HepG2 (cell line): Measurements from ENCODE around the gene SP9. TPM values are rescaled to one million over a fixed set of nuclear protein-coding genes. Genes with fewer than 3 reads are reported as not detected.

Experiments
- AGO1 ChIP-seq: fragments of 200-400 bp; formaldehyde crosslinking; IDR thresholded peaks from 2 replicates; pipeline ENCODE4 v1.6.1; 2017; ENCODE audit warnings: mild to moderate bottlenecking, low read depth, low read length, moderate library complexity; ENCODE audit not compliant: poor library complexity, severe bottlenecking
- DMAP1 ChIP-seq: IDR thresholded peaks from 2 replicates; pipeline ENCODE4 v1.6.1; 2016
- FOXC1 ChIP-seq: sonication (generic); formaldehyde crosslinking; IDR thresholded peaks from 2 replicates; pipeline ENCODE4 v1.8.0; 2022; ENCODE audit warnings: mild to moderate bottlenecking, missing genetic modification reagents, borderline replicate concordance
- HNF1A ChIP-seq, 2 experiments: sonication (generic) in 1 of 2; formaldehyde crosslinking in 1 of 2; IDR thresholded peaks; 2 replicates each; pipeline versions ENCODE4 v1.4.0 to v1.6.1; 2016 to 2020; ENCODE audit warnings: borderline replicate concordance in 1 of 2, low read depth in 1 of 2, mild to moderate bottlenecking in 1 of 2, missing genetic modification reagents in 1 of 2
- MTF1 ChIP-seq: sonication (generic); formaldehyde crosslinking; IDR thresholded peaks from 2 replicates; pipeline ENCODE4 v1.5.0; 2020; ENCODE audit warnings: missing genetic modification reagents
- NFIB ChIP-seq: sonication (generic); formaldehyde crosslinking; IDR thresholded peaks from 2 replicates; pipeline ENCODE4 v1.9.0; 2021; ENCODE audit warnings: missing genetic modification reagents, mild to moderate bottlenecking, borderline replicate concordance
- POLR2A ChIP-seq, 2 experiments: IDR thresholded peaks; 2 replicates each; pipeline ENCODE4 v1.6.1; 2011; ENCODE audit warnings: low read depth in 2 of 2, low read length in 2 of 2, mild to moderate bottlenecking in 1 of 2, moderate library complexity in 1 of 2; ENCODE audit not compliant: insufficient read depth in 1 of 2
- POLR2AphosphoS5 ChIP-seq: IDR thresholded peaks from 2 replicates; pipeline ENCODE4 v1.6.1; 2012; ENCODE audit warnings: low read depth, low read length
- PPARG ChIP-seq: conservative IDR thresholded peaks from 2 replicates; pipeline ENCODE4 v1.6.1; 2016; ENCODE audit warnings: missing biosample characterization, missing genetic modification reagents
- RARA ChIP-seq: IDR thresholded peaks from 2 replicates; pipeline ENCODE4 v1.6.1; 2016; ENCODE audit warnings: missing genetic modification reagents, missing compliant biosample characterization
- SOX13 ChIP-seq, 3 experiments: fragments of 450-650 bp in 1 of 3; sonication (generic) in 1 of 3; formaldehyde crosslinking in 1 of 3; IDR thresholded peaks in 2 of 3; conservative IDR thresholded peaks in 1 of 3; 2 replicates each; pipeline versions ENCODE4 v1.5.0 to v1.6.1; 2016 to 2020; ENCODE audit warnings: antibody characterized with exemption in 1 of 3, mild to moderate bottlenecking in 1 of 3, missing compliant biosample characterization in 1 of 3, missing genetic modification reagents in 1 of 3, moderate library complexity in 1 of 3
- ZBTB43 ChIP-seq: sonication (generic); formaldehyde crosslinking; conservative IDR thresholded peaks from 2 replicates; pipeline ENCODE4 v1.4.0; 2020; ENCODE audit warnings: missing genetic modification reagents
- ZBTB7A ChIP-seq: sonication (generic); formaldehyde crosslinking; IDR thresholded peaks from 2 replicates; pipeline ENCODE4 v1.8.0; 2022; ENCODE audit warnings: mild to moderate bottlenecking, missing genetic modification reagents
- ZEB1 ChIP-seq: IDR thresholded peaks from 2 replicates; pipeline ENCODE4 v1.6.1; 2012; ENCODE audit warnings: mild to moderate bottlenecking, low read depth, inconsistent platforms; ENCODE audit not compliant: insufficient replicate concordance
- ZFP62 ChIP-seq: sonication (generic); formaldehyde crosslinking; IDR thresholded peaks from 2 replicates; pipeline ENCODE4 v1.4.0; 2020; ENCODE audit warnings: missing genetic modification reagents
- ZNF333 ChIP-seq: sonication (generic); formaldehyde crosslinking; IDR thresholded peaks from 2 replicates; pipeline ENCODE4 v1.4.0; 2020; ENCODE audit warnings: mild to moderate bottlenecking, missing genetic modification reagents, borderline replicate concordance
- ZNF737 ChIP-seq: sonication (generic); formaldehyde crosslinking; IDR thresholded peaks from 2 replicates; pipeline ENCODE4 v1.5.0; 2020; ENCODE audit warnings: missing genetic modification reagents, mild to moderate bottlenecking, borderline replicate concordance
- ZNF740 ChIP-seq: sonication (generic); formaldehyde crosslinking; IDR thresholded peaks from 2 replicates; pipeline ENCODE4 v1.4.0; 2020; ENCODE audit warnings: missing genetic modification reagents
- ZSCAN21 ChIP-seq: sonication (generic); formaldehyde crosslinking; IDR thresholded peaks from 2 replicates; pipeline ENCODE4 v1.8.0; 2022; ENCODE audit warnings: mild to moderate bottlenecking, missing genetic modification reagents, moderate library complexity, borderline replicate concordance
- polyA plus RNA-seq, 8 experiments: library from polyadenylated mRNA; depleted of rRNA in 3 of 8; stranded (reverse) in 7 of 8; unstranded in 1 of 8; fragments of >200 nt; fragmentation: Illumina TruSeq in 4 of 8; extraction: Trizol in 4 of 8; gene quantifications; 2 replicates each; pipeline versions ENCODE4 v1.2.1 to v1.2.3, GENCODE V29; 2011 to 2016; ENCODE audit warnings: low read depth in 4 of 8, missing spikeins in 1 of 8, mixed read lengths in 1 of 8; ENCODE audit not compliant: insufficient read depth in 1 of 8
- total RNA-seq, 5 experiments: library from RNA; depleted of rRNA; stranded (reverse); fragments of >200 nt; fragmentation: Illumina TruSeq; extraction: Trizol; gene quantifications; 2 replicates each; pipeline ENCODE4 v1.2.3, GENCODE V29; 2016; ENCODE audit warnings: low read depth in 1 of 5
- TF ChIP-seq, protein P1 (sequence below): sonication (generic); formaldehyde crosslinking; IDR thresholded peaks from 2 replicates; pipeline ENCODE4 v1.5.0; 2020; ENCODE audit warnings: missing genetic modification reagents

SP9 gene
- total and polyA plus RNA-seq, 2 of the 13 experiments (the other 11 are each of a cell fraction or from before 2014, with no cell fraction given) = not detected

GRCh38 chr2:174336501-174337336, 2.0 kb downstream of the SP9 start (continued):
- TF ChIP-seq ZEB1 = no peak
- no peak for TF ChIP-seq NFIB (CRISPR knock-in tag)
- TF ChIP-seq RARA (CRISPR knock-in tag) = no peak
- TF ChIP-seq ZNF333 (CRISPR knock-in tag) = peak; percentile 67; the same call in 1 of the 2 replicates
- 0 out of 2 replicates have a peak, but pooled peaks have one; percentile 49 for TF ChIP-seq ZBTB43 (CRISPR knock-in tag)
- TF ChIP-seq MTF1 (CRISPR knock-in tag) = 0 out of 2 replicates have a peak, but pooled peaks have one; percentile 38
- TF ChIP-seq FOXC1 = peak; percentile 90; the same call in 1 of the 2 replicates
- no peak for TF ChIP-seq ZNF737 (CRISPR knock-in tag)
- no peak for TF ChIP-seq ZFP62 (CRISPR knock-in tag)
- no peak for TF ChIP-seq ZNF740 (CRISPR knock-in tag)
- no peak for TF ChIP-seq SOX13 (IDR thresholded peaks at IDR 0.05)
- peak in 1 of 2 experiments; percentile 6; a peak in 1 of 4 replicates for TF ChIP-seq SOX13 (CRISPR knock-in tag; conservative IDR thresholded peaks at IDR 0.05 in 1 of 2, IDR thresholded peaks at IDR 0.05 in 1 of 2)
- TF ChIP-seq POLR2A (IDR thresholded peaks at IDR 0.05; ENCODE audit: insufficient read depth in 1 of 2, low read depth in 2 of 2, low read length in 2 of 2) = no peak
- TF ChIP-seq, protein P1, sequence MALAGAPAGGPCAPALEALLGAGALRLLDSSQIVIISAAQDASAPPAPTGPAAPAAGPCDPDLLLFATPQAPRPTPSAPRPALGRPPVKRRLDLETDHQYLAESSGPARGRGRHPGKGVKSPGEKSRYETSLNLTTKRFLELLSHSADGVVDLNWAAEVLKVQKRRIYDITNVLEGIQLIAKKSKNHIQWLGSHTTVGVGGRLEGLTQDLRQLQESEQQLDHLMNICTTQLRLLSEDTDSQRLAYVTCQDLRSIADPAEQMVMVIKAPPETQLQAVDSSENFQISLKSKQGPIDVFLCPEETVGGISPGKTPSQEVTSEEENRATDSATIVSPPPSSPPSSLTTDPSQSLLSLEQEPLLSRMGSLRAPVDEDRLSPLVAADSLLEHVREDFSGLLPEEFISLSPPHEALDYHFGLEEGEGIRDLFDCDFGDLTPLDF (CRISPR knock-in tag) = no peak
- TF ChIP-seq AGO1 = no peak
- no peak for TF ChIP-seq POLR2AphosphoS5
- no peak for TF ChIP-seq HNF1A (IDR thresholded peaks at IDR 0.05; ENCODE audit: low read depth)
- TF ChIP-seq HNF1A (CRISPR knock-in tag; IDR thresholded peaks at IDR 0.05; ENCODE audit: borderline replicate concordance) = no peak; the same call in 1 of the 2 replicates
- TF ChIP-seq ZBTB7A = 0 out of 2 replicates have a peak, but pooled peaks have one; percentile 59
- no peak for TF ChIP-seq PPARG (CRISPR knock-in tag)
- no peak for TF ChIP-seq DMAP1 (CRISPR knock-in tag)
- no peak for TF ChIP-seq ZSCAN21 (CRISPR knock-in tag)
